Astrocyte (in vitro differentiated cells and primary cell): ENCODE data around the gene ILDR1.

ENCODE experiments used
- CTCF ChIP-seq: IDR thresholded peaks from 2 replicates; pipeline ENCODE4 v1.5.1; 2011; ENCODE audit warnings: low read depth, mild to moderate bottlenecking, inconsistent platforms, low read length, moderate library complexity; ENCODE audit not compliant: insufficient read depth
- EZH2 ChIP-seq: IDR thresholded peaks from 2 replicates; pipeline ENCODE4 v1.6.1; 2012; ENCODE audit warnings: mild to moderate bottlenecking, low read length, inconsistent platforms; ENCODE audit not compliant: insufficient read depth

GRCh38 chr3:122033023-122033422, 11.0 kb upstream of the ILDR1 start:
- TF ChIP-seq CTCF (no peak), EZH2 (no peak)
